CD4-positive, alpha-beta T cell treated with Interleukin-12 subunit alpha and Interleukin-12 subunit beta, for 1 hour (primary cell): Measurements from ENCODE around the gene MEGF10.
"Not testable (repeated sequence)": the region's sequence is repeated elsewhere in the genome, so short reads cannot be mapped to it uniquely, and the experiment has no call there.

ENCODE experiments used
- DNase-seq: peaks from one replicate; pipeline ENCODE4 v3.0.0-alpha.2; 2020

MEGF10 gene

GRCh38 chr5:127298656-127299055, 8.1 kb downstream of the MEGF10 start:
- DNase-seq = no peak

DNA sequence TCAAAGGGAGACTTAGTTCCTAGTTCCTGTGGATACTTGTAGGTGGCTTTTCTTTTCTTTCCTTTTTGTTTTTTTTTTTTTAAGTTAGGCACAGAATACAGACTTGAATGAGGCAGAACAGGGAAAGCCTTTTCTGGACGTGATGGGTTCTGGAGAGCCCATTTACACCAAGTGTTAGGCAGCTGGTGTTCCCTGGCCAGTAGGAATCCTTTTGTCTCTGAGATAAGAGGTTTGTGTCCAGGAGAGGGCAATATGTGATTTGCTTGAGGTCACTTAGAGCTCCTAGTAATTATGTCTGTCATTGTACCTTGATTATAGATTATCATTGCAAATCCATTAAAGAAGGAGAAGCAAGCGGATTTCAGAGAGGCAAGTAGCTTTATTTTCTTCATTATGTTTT, 9.1 kb downstream of the MEGF10 start:
- no peak for DNase-seq

- DNase-seq = no peak
These were observed 11.9 kb downstream of the MEGF10 start for GRCh38 chr5:127302509-127302908.

GRCh38 chr5:127303404-127303803, 12.8 kb downstream of the MEGF10 start:
- no peak for DNase-seq

DNA sequence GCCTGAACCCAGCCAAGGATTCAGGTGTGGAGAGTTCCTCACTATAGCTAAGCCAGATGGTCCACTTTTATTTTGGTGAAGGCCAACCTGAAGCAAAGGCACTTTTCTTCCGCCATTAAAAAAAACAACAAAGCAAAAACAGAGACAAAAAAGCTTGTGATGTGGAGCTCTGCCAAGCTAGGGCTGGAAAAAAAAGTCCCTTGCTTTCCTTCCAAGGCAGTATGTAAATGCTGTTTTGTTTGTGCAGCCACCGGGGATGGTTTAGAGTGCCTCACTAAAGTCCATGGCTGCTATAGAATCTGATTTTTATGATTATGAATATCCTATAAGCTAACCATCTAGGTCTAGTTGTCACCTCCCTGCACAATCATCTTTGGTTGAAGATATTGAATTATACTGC, 14.9 kb downstream of the MEGF10 start:
- DNase-seq = no peak

DNA sequence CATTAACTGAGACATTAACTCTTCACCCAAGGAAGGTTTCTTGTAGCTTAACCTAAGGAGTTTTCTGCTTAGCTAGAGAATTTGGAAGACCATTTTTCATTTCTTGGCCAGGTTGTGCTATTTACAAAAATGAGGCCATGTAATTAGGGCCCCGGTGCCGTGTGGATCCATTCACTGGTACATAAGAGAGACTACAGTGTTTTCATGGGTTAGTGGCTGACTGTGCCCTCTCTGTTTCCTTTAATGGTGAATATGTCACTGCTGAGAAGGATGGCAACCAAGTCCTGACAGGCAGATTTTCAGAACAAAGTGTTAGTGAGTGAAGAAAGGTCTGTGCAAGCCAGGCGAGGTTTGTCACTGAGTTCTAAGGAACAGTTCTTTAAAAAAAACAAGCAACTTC, 15.4 kb downstream of the MEGF10 start:
- no peak for DNase-seq

DNA sequence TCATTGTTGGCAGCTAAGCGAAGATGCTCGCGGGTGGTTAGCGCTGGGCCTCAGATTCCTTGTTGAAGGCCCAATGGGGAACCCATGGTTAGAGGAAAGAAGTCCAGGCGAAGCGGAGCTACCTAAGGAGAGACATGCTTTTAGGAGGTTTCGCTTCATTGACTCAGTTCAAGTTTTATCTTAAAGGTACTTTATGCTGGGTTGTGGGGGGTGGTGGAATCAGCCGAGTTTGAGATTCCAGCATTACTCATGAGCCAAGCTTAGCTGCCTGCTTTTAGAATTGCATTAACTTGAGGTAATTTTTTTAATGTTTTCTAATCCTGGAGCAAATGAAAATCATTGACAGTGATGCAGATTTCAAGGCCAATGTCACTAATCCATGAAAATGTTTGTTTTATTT, 16.1 kb downstream of the MEGF10 start:
- no peak for DNase-seq

DNA sequence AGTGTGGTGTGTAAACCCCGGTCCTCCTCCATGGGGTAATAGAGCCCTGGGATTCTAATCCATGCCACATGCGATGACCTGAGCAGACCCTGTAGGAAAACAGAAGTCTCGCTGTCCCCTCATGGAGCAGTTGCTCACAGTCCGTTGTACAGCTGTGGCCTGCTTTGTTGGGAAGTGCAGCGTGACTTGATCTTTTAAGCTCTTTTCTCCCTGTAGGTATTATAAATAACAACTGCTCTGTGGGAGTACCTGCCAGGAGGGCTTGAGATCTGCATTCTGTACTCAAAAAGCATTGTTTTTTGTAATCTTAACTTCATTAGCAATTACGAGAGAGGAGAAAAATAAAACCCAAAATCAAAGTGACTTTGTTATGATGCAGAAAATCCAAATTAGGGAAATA, 17.3 kb downstream of the MEGF10 start:
- no peak for DNase-seq

GRCh38 chr5:127308325-127308724, 17.7 kb downstream of the MEGF10 start:
- not testable (repeated sequence) for DNase-seq

DNA sequence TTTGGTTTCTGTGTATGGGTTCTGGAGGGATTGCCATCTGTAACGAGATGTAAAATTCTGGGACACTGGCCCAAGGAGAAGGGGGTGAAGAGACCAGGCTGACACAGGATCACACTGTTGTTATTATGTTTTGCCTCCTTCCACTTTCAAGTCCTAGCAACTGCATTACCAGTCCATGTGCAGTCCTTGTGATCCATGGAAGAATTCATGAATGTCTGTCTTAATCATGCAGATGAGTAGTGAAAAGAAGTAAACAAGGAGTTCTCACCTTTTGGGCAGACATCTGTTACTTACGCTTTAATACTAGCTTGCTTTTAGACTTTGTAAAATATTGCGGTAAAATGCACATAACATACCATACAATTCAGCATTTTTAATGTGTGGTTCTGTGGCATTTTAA, 18.3 kb downstream of the MEGF10 start:
- no peak for DNase-seq

- DNase-seq = no peak
These were observed 20.8 kb downstream of the MEGF10 start for GRCh38 chr5:127311349-127311748.

DNA sequence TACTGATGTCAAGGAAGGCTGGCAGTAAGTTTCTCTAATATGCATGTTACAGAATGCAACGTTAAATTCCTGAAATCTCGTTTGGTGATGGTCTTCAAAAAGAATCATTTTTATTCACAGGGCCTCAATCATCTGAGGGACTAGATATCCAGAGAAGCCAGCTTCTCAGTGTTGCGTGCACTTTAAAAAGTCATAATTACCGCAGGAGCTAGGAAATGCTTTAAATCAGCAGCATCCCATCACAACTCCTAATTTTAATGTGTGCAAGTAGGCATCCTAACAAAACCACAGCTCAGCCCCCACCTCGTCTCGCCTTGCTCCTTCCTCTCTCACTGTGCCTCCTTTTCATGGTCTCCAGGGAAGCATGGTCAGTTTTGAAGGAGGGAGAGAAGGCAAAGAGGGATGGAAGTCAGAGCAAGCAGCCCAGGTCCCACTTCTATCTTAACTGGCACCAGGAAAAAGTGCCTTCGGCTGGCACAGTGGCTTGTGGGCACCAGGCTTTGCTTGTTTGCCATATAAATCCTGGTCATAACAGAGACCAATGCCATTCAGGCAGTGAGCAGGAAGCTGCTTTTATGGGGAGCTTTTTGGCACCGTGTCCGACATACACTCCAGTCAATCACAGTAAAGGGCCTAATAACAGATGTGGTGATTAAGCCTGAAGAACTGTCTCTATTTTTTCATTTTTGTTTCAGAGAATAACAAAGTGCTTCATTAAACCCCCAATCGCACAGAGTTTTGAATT, 21.4 kb downstream of the MEGF10 start:
- no peak for DNase-seq

- DNase-seq = no peak
These were observed 22.8 kb downstream of the MEGF10 start for GRCh38 chr5:127313379-127313778.

- DNase-seq = peak; percentile 61
These were observed 23.4 kb downstream of the MEGF10 start for GRCh38 chr5:127313847-127314473.

- no peak for DNase-seq
These were observed 25.4 kb downstream of the MEGF10 start for GRCh38 chr5:127316011-127316410.

DNA sequence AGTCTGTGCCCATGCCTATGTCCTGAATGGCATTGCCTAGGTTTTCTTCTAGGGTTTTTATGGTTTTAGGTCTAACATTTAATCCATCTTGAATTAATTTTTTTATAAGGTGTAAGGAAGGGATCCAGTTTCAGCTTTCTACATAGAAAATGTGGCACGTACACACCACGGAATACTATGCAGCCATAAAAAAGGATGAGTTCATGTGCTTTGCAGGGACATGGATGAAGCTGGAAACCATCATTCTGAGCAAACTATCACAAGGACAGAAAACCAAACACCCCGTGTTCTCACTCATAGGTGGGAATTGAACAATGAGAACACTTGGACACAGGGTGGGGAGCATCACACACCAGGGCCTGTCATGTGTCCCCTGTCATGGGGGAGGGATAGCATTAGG, 26.8 kb downstream of the MEGF10 start:
- DNase-seq = not testable (repeated sequence)

DNA sequence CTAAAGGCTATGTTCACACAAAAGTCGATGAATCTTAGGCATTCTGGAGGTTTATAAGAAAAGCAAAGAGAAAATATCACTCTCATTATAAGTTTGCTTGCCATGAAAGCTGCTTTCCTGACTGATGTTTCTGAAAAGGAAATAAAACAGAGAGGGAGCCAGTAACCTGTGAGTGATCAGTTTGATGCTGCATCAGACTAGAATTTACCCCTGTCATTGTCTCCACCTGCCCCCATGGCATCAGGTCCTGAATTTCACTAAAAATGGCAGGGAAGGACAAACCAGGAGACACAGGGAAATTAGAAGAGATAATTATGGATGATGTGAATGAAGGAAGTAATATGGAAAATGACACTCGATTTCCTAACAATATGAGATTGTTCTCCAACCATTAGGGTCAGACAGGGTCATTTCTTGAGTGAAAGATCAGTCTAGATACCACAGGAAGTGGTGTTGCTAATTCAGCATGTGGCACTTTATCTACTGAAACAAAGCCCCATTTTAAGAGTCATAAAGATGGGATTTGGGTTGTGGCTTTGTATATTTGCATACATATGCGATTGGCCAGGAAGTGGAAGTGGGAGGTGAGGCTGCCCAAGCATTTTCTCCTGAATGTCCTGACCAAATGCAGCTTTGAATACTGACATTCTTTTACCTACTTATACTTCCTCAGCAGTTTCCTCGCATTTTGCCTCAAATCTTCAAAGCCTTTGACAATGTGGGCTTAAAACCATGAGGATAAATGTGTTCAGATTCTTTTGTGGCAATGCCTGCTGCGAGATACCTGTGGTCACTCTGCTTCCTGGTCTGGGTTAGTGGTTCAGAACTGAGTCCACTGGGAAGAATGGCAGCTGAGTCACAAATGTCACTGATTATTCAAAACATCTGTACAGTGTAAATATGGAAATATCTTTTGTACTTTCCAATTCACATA, 29.7 kb downstream of the MEGF10 start:
- no peak for DNase-seq

DNA sequence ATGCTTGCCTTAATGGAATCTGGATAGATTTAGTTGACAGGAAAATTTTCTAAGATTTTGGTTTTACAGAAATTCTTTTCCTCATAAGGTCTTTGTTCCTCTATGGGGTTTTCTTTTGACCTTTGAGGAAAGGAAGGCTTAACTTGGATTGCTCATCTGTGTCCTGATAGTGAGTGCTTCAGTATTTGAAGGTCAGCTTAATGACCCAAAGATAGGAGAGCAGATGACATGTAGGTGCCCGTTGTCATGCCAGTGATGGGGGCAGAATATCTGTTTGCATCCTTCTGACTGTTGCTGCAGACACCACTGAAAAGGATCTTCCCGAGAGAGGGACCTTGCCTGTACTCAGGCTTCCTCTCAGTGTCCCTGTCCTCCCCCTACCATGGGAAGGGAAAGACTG, 30.9 kb downstream of the MEGF10 start:
- no peak for DNase-seq

DNA sequence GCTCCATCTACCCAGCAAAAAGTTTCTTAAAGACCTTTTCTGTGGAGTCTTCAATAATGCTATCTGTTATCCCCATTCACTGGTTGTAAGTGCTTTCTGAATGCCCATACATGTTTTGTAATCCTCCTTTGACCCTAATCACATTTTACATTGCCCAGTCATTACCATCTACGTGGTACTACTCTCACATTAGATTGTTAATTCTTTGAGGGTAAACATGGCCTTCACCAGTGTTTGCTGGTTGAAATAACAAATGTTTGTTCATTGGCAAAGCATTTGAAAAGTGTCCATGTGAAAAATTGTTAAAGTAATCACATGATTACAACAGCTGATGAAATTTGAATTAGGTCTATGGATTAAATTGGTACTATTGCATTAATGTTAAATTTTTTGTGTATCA, 31.8 kb downstream of the MEGF10 start:
- no peak for DNase-seq

DNA sequence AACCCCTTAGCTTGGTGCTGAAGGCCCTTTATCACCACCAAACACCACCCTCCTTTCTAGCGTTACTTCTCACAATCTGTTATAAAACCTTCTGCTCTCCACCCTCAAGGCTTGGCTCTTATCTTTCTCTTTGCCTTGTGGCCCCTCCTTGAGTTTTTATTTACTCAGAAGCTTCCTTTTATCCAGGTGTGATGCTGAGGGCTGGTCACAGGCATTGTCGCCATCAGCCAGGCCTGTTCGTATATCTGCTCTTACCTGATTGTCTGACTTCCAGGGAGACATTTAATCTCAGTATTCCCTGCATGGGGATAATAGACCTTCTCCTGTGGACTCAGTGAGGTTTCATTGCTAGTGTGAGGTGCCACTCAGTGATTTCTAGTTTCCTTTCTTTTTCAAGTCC, 34.2 kb downstream of the MEGF10 start:
- no peak for DNase-seq

- no peak for DNase-seq
These were observed 35.8 kb downstream of the MEGF10 start for GRCh38 chr5:127326431-127326830.

GRCh38 chr5:127326976-127327755, 36.6 kb downstream of the MEGF10 start:
- DNase-seq = no peak

DNA sequence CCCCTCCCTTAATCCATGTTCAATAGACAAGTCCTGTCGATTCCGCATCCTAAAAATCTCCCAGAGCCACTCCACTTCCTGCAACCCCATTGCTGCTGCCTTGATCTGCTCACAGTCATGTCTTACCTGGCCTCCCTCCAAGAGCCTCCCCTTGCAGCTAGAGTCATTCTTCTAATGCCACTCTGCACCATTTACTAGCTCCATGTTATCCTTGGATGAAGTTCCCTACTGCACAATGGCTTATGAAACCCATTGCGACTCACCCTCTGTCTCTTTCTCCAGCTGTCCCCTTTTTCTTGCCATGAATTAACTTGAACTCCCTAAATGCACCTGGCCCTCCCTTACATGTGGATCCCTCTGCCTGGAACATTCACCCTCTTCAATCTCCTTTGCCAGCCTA, 39.5 kb downstream of the MEGF10 start:
- no peak for DNase-seq
